ENCODE results near the gene FBXW12.

DNA sequence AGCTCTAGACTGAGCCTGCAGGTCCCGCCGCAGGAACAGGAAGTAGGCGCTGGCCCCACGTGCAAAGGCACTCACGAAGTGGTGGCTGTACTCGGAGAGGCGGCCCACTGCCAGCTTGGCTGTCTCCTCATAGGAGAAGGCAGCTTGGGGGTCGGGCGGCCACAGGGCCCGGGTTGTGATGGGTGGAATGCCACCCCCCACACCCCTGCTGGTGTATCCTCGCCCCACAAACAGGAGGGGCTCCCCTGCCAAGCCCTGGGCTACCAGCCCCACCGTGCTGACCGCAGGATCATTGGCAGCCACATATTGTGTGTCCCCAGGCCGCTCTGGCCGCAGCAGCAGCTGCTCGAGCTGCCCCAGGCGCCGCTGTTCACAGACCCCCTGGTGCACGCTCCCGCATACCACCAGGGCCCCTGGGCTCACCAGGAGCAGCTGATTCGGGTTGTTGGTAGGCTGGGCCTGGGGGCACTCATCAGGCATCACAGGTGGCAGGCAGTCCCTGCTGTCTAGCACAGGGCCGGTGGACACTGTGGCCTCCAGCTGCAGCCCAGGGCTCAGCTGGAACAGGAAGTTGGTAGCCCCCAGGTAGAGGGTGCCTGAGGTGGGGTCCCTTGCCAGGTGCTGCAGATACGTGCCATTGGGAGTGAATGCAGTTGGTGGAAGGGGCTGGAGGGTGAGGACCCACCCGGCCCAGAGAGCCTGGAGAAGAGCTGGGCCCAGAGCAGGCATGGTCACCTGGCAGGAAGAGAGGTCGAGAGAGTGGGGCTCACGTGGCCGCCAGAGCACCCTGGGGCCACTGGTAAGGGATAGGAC, 52.1 kb downstream of the FBXW12 start:
- no peak for TF ChIP-seq POLR2A (IDR thresholded peaks at IDR 0.05; ENCODE audit: extremely low read depth, insufficient read length)
- TF ChIP-seq, protein P1, sequence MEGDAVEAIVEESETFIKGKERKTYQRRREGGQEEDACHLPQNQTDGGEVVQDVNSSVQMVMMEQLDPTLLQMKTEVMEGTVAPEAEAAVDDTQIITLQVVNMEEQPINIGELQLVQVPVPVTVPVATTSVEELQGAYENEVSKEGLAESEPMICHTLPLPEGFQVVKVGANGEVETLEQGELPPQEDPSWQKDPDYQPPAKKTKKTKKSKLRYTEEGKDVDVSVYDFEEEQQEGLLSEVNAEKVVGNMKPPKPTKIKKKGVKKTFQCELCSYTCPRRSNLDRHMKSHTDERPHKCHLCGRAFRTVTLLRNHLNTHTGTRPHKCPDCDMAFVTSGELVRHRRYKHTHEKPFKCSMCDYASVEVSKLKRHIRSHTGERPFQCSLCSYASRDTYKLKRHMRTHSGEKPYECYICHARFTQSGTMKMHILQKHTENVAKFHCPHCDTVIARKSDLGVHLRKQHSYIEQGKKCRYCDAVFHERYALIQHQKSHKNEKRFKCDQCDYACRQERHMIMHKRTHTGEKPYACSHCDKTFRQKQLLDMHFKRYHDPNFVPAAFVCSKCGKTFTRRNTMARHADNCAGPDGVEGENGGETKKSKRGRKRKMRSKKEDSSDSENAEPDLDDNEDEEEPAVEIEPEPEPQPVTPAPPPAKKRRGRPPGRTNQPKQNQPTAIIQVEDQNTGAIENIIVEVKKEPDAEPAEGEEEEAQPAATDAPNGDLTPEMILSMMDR (IDR thresholded peaks at IDR 0.05; ENCODE audit: low read depth, low read length) = no peak
- TF ChIP-seq, protein P2, sequence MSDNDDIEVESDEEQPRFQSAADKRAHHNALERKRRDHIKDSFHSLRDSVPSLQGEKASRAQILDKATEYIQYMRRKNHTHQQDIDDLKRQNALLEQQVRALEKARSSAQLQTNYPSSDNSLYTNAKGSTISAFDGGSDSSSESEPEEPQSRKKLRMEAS (IDR thresholded peaks at IDR 0.05; ENCODE audit: low read depth, low read length) = no peak
